ENCODE results near the gene FAM13A. TPM values are rescaled to one million over a fixed set of nuclear protein-coding genes. Genes with fewer than 3 reads are reported as not detected.
A peak's percentile ranks its signal among the peaks of the same experiment; 100 is the strongest.
"Not testable (repeated sequence)": the region's sequence is repeated elsewhere in the genome, so short reads cannot be mapped to it uniquely, and the experiment has no call there.

Gene FAM13A
- total and polyA plus RNA-seq, 2 of the 4 experiments (the other 2 are of a cell fraction) = 13.1 to 22.0 TPM

- Histone ChIP-seq H2BK20ac (ENCODE audit: low read depth, low read length) (no peak overlapping the region), H3K9me3 (ENCODE audit: control insufficient read depth, insufficient read depth, low read length) (no peaks in the 10 kb centered on the region), H3K23ac (ENCODE audit: low read depth, low read length) (no peak overlapping the region), H4K91ac (ENCODE audit: insufficient read depth, low read depth, low read length) (no peak overlapping the region), H3K4ac (ENCODE audit: low read depth, low read length) (no peak overlapping the region), H3K36me3 (ENCODE audit: control insufficient read depth, insufficient read depth, low read length) (no peaks in the 10 kb centered on the region), H3K27ac (ENCODE audit: insufficient read depth, low read length) (no peak overlapping the region), H3K14ac (replicated peaks; ENCODE audit: low read depth, low read length) (no peak overlapping the region), H3K9me1 (ENCODE audit: insufficient read depth, low read length) (no peaks in the 10 kb centered on the region), H3K4me3 (ENCODE audit: insufficient read depth, low read depth, low read length) (no peak overlapping the region), H4K5ac (ENCODE audit: low read depth, low read length) (no peak overlapping the region), H4K8ac (ENCODE audit: low read depth in 2 of 2, low read length in 2 of 2) (no peak overlapping the region), H2AFZ (replicated peaks; ENCODE audit: low read length, poor library complexity) (no peak overlapping the region), H2BK5ac (ENCODE audit: low read depth, low read length, poor library complexity, severe bottlenecking) (no peak overlapping the region), H3K9ac (ENCODE audit: low read depth, low read length) (no peak overlapping the region), H4K20me1 (ENCODE audit: insufficient read depth, low read length) (no peaks in the 10 kb centered on the region), H2AK5ac (ENCODE audit: low read depth, low read length) (no peak overlapping the region), H3K18ac (ENCODE audit: low read depth, low read length) (no peak overlapping the region), H2BK120ac (ENCODE audit: low read depth, low read length) (no peak overlapping the region), H3K56ac (ENCODE audit: extremely low read depth, insufficient read depth, low read length) (no peak overlapping the region), H2BK15ac (ENCODE audit: low read depth, low read length) (no peak overlapping the region), H3K4me1 (ENCODE audit: control insufficient read depth, insufficient read depth, low read length) (no peaks in the 10 kb centered on the region), H2AK9ac (replicated peaks; ENCODE audit: low read depth, low read length, poor library complexity) (no peak overlapping the region), H3K27me3 (ENCODE audit: control insufficient read depth, insufficient read depth, low read length) (no peaks in the 10 kb centered on the region), H3K79me1 (ENCODE audit: low read depth in 1 of 2, low read length in 2 of 2) (no peaks in the 10 kb centered on the region), H3K4me2 (ENCODE audit: low read depth, low read length) (no peak overlapping the region)
- no CpG with 5 or more reads among the region's 3 CpGs for WGBS, 2 experiments (ENCODE audit: extremely low coverage in 2 of 2, insufficient read length in 1 of 2)
- intact Hi-C loops (cut with micrococcal nuclease) (no loop called here), in situ Hi-C loops (cut with MboI; ENCODE audit: low sequenced_read_pairs) (no loop called here), dilution Hi-C loops (cut with HindIII; ENCODE audit: low sequenced_read_pairs, unreplicated experiment) (no loop called here)
- DNase-seq (no peak), ATAC-seq (ENCODE audit: low read depth) (peak; percentile 62)
- no peak for TF ChIP-seq RFX5 (IDR thresholded peaks at IDR 0.05; ENCODE audit: low read depth, low read length)
- TF ChIP-seq POLR2A (IDR thresholded peaks at IDR 0.05; ENCODE audit: low read depth, low read length) = no peak
- TF ChIP-seq MXI1 (IDR thresholded peaks at IDR 0.05; ENCODE audit: borderline replicate concordance, low read depth, low read length) = no peak
- no peak for TF ChIP-seq CHD1 (IDR thresholded peaks at IDR 0.05; ENCODE audit: low read depth, low read length)
- TF ChIP-seq MAFK (IDR thresholded peaks at IDR 0.05; ENCODE audit: low read depth, low read length) = no peak
- no peak for TF ChIP-seq SMC3 (IDR thresholded peaks at IDR 0.05; ENCODE audit: low read depth, low read length)
- CTCF ChIA-PET = interaction anchor here (1.4 kb wide), 1 partner anchor 9 kb away, joined by 4 read pairs; the partner anchor contains the start of gene FAM13A
- POLR2A ChIA-PET (ENCODE audit: unreplicated experiment) = no interaction called here
- BruUV-seq (replicated peaks) = no TSS peak
These were observed 7.9 kb upstream of the FAM13A start for GRCh38 chr4:89064848-89065247.

- H3K56ac ChIP-seq (ENCODE audit: extremely low read depth, insufficient read depth, low read length); H3K9ac ChIP-seq (ENCODE audit: low read depth, low read length); H2BK15ac ChIP-seq (ENCODE audit: low read depth, low read length); POLR2A ChIA-PET (ENCODE audit: unreplicated experiment); H2AFZ ChIP-seq (replicated peaks; ENCODE audit: low read length, poor library complexity); in situ Hi-C loops (cut with MboI; ENCODE audit: low sequenced_read_pairs); H3K9me3 ChIP-seq (ENCODE audit: control insufficient read depth, insufficient read depth, low read length); H3K27ac ChIP-seq (ENCODE audit: insufficient read depth, low read length); H2AK9ac ChIP-seq (replicated peaks; ENCODE audit: low read depth, low read length, poor library complexity); H4K91ac ChIP-seq (ENCODE audit: insufficient read depth, low read depth, low read length); H3K27me3 ChIP-seq (ENCODE audit: control insufficient read depth, insufficient read depth, low read length); H3K36me3 ChIP-seq (ENCODE audit: control insufficient read depth, insufficient read depth, low read length); ATAC-seq (ENCODE audit: low read depth); dilution Hi-C loops (cut with HindIII; ENCODE audit: low sequenced_read_pairs, unreplicated experiment); H3K9me1 ChIP-seq (ENCODE audit: insufficient read depth, low read length); H3K4me1 ChIP-seq (ENCODE audit: control insufficient read depth, insufficient read depth, low read length); H3K4me3 ChIP-seq (ENCODE audit: insufficient read depth, low read depth, low read length); H4K20me1 ChIP-seq (ENCODE audit: insufficient read depth, low read length); H2BK5ac ChIP-seq (ENCODE audit: low read depth, low read length, poor library complexity, severe bottlenecking); BruUV-seq (replicated peaks); H3K4ac ChIP-seq (ENCODE audit: low read depth, low read length); H4K5ac ChIP-seq (ENCODE audit: low read depth, low read length); H3K14ac ChIP-seq (replicated peaks; ENCODE audit: low read depth, low read length); H3K18ac ChIP-seq (ENCODE audit: low read depth, low read length); H2BK20ac ChIP-seq (ENCODE audit: low read depth, low read length); H3K4me2 ChIP-seq (ENCODE audit: low read depth, low read length); DNase-seq; H3K23ac ChIP-seq (ENCODE audit: low read depth, low read length): not testable (repeated sequence)
- Histone ChIP-seq H2AK5ac (ENCODE audit: low read depth, low read length) (peak overlapping the region; percentile 12; the same call in 1 of the 2 replicates), H4K8ac (ENCODE audit: low read depth in 2 of 2, low read length in 2 of 2) (peak overlapping the region in 1 of 2 experiments; percentile 63; a peak in 1 of 4 replicates), H3K79me1 (ENCODE audit: low read depth in 1 of 2, low read length in 2 of 2) (peaks cover 16 to 20% of the 10 kb centered on the region in 2 experiments), H2BK120ac (ENCODE audit: low read depth, low read length) (peak overlapping the region; percentile 41; the same call in 1 of the 2 replicates)
- no CpG with 5 or more reads among the region's 2 CpGs for WGBS, 2 experiments (ENCODE audit: extremely low coverage in 2 of 2, insufficient read length in 1 of 2)
- intact Hi-C loops (cut with micrococcal nuclease) = loop anchor here (2.0 kb wide), 1 partner anchor 53 kb away; the partner anchor contains the start of gene TIGD2
- CTCF ChIA-PET = interaction anchor here (0.8 kb wide), 1 partner anchor 679 kb away, joined by 3 read pairs; the partner anchor contains the start of gene HERC6
These were observed 859 bp upstream of the FAM13A start for GRCh38 chr4:89057844-89058243.

Measured in IMR-90 (cell line).